ENCODE data around the gene DOHH.
A peak's percentile ranks its signal among the peaks of the same experiment; 100 is the strongest.

DOHH gene

GRCh38 chr19:3499738-3500428 is 591 bp downstream of the DOHH start:
- DNase-seq = no peak

DNA sequence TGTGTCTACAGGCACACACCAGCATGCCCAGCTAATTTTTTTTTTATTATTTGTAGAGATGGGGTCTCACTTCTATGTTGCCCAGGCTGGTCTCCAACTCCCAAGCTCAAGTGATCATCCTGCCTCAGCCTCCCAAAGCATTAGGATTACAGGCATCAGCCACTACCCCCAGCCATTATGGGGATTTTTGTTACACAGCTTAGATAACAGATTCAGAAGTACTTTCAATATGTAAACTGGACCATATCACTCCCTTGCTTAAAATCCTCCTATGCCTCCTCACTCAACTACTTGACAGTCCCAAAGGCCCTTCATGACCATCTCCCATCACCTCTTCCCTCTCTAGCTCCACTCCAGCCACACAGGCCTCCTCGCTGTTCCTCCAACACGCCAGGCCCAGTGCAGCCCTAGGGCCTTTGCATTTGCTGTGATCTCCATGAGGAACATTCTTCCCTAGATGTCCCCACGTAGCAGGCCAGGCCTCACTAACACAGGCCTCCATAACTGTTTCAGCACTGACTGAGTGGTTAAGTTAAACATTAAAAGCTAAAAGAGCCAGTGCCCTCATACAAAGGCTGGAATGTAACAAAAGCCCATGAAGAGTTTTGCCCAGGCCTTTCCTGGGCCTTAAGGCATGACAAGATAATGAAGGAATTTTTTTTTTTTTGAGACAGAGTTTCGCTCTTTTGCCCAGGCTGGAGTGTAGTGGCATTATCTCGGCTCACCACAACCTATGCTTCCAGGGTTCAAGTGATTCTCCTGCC is 2.5 kb downstream of the DOHH start:
- DNase-seq = no peak

GRCh38 chr19:3496392-3497273 is 3.8 kb downstream of the DOHH start:
- DNase-seq = no peak

DNA sequence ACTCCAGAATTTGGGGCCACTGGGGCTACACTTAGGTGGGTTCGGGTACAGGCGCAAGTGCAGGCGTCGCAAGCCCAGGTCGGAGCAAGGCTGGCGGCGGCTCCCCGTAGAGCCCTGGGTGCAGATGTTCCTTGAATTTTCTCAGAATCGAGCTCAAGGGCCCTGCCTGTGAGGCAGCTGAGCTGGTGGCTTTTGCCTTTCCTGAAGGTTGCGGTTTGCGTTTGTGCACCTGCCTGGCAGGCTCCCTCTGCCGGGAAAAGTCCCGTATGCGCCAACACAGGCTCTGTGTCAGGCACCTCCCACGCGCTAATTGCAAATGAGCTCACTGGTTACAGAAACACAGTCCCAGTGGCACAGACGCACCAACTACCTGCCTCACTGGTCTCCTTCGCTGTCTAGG is 5.9 kb downstream of the DOHH start:
- peak; percentile 41 to 50 for DNase-seq

GRCh38 chr19:3494051-3494450 is 6.4 kb downstream of the DOHH start:
- peak; percentile 36 to 55 for DNase-seq

DNA sequence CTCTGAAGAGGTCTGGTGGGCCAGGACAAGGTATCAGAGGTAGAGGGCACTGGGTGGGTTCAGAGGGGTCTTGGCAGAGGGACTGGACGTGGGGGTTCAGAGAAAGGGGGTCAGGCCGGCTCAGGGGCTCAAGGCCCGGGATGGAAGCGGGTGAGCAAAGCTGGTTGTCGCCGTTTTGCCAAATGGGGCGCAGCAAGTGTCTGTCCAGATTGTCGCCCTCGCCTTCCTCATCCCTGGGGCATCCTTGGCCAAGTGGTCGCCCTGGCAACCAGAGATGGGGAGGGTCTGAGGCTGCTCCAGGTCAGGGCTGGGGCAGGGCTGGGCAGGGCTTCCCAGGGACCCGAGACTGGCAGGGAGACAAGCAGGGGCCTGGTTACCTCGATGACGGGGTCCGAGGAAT is 6.8 kb downstream of the DOHH start:
- no peak for DNase-seq

GRCh38 chr19:3492919-3493318 is 7.6 kb downstream of the DOHH start:
- no peak for DNase-seq

DNA sequence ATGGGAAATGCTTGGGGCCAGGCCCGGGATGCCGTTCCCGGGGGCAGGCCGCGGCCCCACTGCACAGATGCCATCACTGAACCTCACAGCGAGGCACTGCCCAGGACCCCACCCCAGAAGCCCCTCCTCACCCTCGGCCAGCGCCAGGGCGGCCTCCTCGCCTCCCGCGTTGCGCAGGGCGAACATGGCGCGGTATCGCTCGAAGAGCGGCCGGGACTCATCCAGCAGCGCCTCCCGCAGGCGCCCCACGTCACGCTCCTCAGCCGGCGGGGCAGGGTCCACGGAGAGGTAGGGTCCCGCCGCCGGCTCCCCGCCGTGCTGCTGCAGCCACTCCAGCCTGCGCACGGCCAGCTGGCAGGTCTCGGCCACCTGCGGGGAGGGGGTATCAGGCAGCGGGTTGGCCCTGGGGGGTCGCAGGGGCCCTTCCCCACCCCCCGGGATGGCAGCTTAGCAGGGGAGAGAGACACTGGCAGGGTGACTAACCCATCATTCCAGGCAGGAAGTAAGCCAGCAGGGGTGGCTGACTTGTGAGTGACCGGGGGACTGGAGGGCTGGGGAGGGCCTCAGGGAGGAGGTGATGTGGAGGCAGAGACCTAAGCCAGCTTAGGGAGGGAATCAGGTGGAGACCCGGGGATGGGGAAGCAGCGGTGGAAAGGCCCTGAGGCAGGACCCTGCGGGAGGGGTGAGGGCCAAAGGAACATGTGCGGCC is 8.2 kb downstream of the DOHH start:
- DNase-seq = no peak

DNA sequence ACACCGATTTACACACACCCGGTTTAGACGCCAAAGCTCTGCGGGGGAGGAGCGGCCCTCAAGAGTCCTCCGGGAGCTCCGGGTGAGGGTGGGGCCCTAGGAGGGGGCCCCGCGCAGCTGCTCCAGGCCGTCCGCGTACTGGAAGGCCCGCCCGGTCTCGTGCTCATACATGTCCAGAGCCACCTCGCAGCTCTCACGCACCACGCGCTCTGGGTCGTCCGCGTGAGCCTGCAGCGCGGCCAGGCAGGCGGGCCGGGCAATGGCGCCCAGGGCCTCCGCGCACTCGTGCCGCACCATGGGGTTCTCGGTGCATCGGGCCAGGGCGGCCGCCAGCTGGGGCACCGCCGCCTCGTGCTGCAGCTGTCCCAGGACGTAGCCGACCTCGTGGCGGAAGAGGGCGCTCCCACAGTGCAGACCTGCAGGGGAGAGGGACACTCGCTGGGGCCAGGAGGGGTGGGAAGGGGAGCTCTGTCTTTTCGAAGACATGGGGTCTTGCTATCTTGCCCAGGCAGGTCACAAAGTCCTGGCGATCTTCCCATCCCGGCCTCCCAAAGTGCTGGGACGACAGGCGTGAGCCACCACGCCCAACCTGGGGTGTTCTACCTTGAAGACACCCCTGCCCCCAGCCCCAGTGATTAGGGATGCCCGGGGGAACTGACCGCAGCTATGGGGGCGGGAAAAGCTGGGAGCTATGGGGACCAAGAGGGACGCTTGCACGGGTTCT is 8.9 kb downstream of the DOHH start:
- DNase-seq = no peak

DNA sequence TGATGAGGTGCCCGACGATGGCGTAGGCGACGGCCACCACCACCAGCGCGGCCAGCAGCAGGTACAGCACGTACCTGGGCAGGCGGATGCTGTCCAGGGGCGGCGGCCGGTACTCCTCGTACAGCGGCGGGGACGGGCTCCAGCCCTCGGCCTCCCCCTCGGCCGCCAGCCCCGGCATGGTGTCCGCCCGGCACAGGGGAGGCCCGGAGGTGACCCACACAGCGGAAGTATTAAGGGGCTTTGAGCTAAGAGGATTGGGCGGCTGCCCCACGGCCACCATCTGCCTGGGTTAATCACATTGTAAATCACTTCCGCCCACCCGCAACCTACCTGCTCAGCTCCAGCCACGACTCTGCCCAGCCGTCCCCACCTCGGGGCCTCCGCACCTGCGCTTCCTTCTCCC is 17.2 kb downstream of the DOHH start, which contains the start of gene SMIM44:
SMIM44 (minus strand) TSS at position 216 of the 403 bp plus-strand sequence; CDS start at position 178, 38 bp downstream.
- DNase-seq = no peak

GRCh38 chr19:3482507-3483225 is 17.8 kb downstream of the DOHH start:
- no peak for DNase-seq

DNA sequence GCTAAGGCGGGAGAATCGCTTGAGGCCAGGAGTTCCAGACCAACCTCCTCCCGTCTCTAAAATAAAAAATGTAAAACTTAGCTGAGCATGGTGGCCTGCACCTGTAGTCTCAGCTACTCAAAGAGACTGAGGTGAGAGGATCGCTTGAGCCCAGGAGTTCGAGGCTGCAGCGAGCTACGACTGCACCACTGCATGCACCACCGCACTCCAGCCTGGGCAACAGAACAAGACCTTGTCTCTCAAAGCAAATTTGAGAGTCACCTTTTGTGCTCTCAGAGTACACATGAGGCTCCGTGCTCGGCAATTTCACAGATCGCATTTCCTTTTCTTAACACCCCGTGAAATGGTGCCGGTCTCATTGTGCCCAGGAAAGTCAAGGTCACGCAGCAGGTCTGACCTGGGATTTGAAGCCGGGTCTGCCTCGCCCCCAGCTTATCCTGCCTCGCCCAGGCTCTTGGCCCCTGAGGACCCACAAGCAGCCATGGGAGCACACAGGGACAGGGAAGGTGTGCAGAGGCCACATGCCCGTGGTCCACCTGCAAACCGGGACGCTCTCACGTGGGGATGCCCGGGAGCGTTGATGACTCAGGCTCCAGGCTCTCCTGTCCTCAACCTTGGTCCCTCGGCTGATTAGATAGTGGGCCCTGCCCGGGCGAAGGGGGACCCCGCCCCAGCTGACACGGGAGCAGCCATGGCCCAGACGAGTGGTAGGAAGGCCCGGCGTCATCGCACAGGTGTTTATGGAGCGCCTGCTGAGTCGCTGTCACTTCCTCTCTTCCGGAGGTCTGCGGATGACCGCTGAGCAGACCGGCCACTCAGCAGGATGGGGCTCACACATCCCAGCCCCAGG is 19.0 kb downstream of the DOHH start:
- DNase-seq = no peak

- no peak for DNase-seq
These were observed 19.9 kb downstream of the DOHH start, which contains the start of gene SMIM24 for GRCh38 chr19:3480383-3481091. TSS of gene SMIM24 (minus strand) at chr19:3480525. CDS start at chr19:3480463, 62 bp downstream.

GRCh38 chr19:3479834-3480215 is 20.6 kb downstream of the DOHH start:
- DNase-seq = peak in 1 of 2 donors; percentile 22

GRCh38 chr19:3479177-3479833 is 21.2 kb downstream of the DOHH start:
- DNase-seq = peak in 1 of 2 donors; percentile 19

- no peak for DNase-seq
These were observed 21.9 kb downstream of the DOHH start for GRCh38 chr19:3478409-3479176.

DNA sequence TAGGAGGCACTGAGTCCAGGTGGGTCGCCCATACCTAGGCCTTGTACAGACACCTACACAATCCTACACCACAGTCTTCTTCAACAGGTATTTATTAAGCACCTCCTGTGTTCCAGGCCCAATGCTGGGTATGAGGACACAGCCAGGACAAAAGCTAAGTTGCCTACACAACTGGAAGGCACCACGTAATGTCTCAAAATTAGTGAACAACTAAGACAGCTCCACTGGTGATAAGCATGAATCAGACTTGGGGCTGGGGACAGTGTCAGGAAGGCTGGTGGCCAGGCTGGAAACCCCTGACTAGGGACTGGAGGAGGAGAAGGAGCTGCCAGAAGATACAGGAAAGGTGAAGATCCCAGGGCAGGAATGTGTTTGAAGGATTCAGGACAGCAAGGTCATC is 22.5 kb downstream of the DOHH start:
- no peak for DNase-seq

DNA sequence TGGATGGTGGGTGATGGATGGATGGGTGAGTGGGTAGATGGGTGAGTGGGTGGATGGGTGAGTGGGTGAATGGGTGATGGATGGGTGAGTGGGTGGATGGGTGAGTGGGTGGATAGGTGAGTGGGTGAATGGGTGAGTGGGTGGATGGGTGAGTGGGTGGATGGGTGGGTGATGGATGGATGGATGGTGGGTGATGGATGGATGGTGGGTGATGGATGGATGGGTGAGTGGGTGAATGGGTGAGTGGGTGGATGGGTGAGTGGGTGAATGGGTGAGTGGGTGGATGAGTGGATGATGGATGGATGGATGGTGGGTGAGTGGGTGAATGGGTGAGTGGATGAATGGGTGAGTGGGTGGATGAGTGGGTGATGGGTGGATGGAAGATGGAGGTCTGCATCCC is 23.0 kb downstream of the DOHH start:
- no peak for DNase-seq
